MM.1S (cell line): ENCODE measurements around the gene MLANA.

Experiments
- DNase-seq: peaks from one replicate; pipeline ENCODE4 v3.0.0-alpha.2; 2015
- H2AFZ ChIP-seq: fragments of 300-600 bp; sonication (generic); 2 replicates; pipeline ENCODE4 v1.6.0; 2016; ENCODE audit warnings: antibody characterized with exemption, low read length
- H3F3A ChIP-seq: fragments of 300-600 bp; sonication (generic); 2 replicates; pipeline ENCODE4 v1.6.1; 2016; ENCODE audit warnings: mild to moderate bottlenecking, antibody characterized with exemption, low read length, moderate library complexity, mixed read lengths; ENCODE audit not compliant: insufficient read depth
- H3K27ac ChIP-seq: fragments of 300-600 bp; sonication (generic); 2 replicates; pipeline ENCODE4 v1.5.1; 2016; ENCODE audit warnings: mild to moderate bottlenecking, low read length
- H3K27me3 ChIP-seq: fragments of 300-600 bp; sonication (generic); replicated peaks from 2 replicates; pipeline ENCODE4 v1.6.0; 2016; ENCODE audit warnings: low read length; ENCODE audit not compliant: insufficient read depth
- H3K36me3 ChIP-seq: fragments of 300-600 bp; sonication (generic); replicated peaks from 2 replicates; pipeline ENCODE4 v1.6.1; 2016; ENCODE audit warnings: mild to moderate bottlenecking, low read length, mixed read lengths; ENCODE audit not compliant: insufficient read depth
- H3K4me1 ChIP-seq: fragments of 300-600 bp; sonication (generic); 2 replicates; pipeline ENCODE4 v1.6.1; 2016; ENCODE audit warnings: low read length, mixed read lengths
- H3K4me2 ChIP-seq: fragments of 300-600 bp; sonication (generic); 2 replicates; pipeline ENCODE4 v1.6.0; 2016; ENCODE audit warnings: low read depth, low read length
- H3K4me3 ChIP-seq: fragments of 300-600 bp; sonication (generic); 2 replicates; pipeline ENCODE4 v1.5.1; 2016; ENCODE audit warnings: low read length, mixed read lengths
- H3K79me2 ChIP-seq: fragments of 300-600 bp; sonication (generic); 2 replicates; pipeline ENCODE4 v1.6.1; 2016; ENCODE audit warnings: mixed run types, low read length, mixed read lengths
- H3K9ac ChIP-seq: fragments of 300-600 bp; sonication (generic); 2 replicates; pipeline ENCODE4 v1.6.1; 2016; ENCODE audit warnings: low read length, mixed read lengths
- H3K9me2 ChIP-seq: fragments of 300-600 bp; sonication (generic); replicated peaks from 2 replicates; pipeline ENCODE4 v1.6.1; 2016; ENCODE audit warnings: mild to moderate bottlenecking, low read length, mixed read lengths; ENCODE audit not compliant: insufficient read depth
- H3K9me3 ChIP-seq: fragments of 300-600 bp; sonication (generic); replicated peaks from 2 replicates; pipeline ENCODE4 v1.6.1; 2016; ENCODE audit warnings: mild to moderate bottlenecking, low read length, mixed read lengths; ENCODE audit not compliant: insufficient read depth
- H4K20me1 ChIP-seq: fragments of 300-600 bp; sonication (generic); 2 replicates; pipeline ENCODE4 v1.6.1; 2016; ENCODE audit warnings: mild to moderate bottlenecking, low read length, moderate library complexity, mixed read lengths; ENCODE audit not compliant: insufficient read depth
- CTCF ChIP-seq: fragments of 300-600 bp; sonication (generic); IDR thresholded peaks from 2 replicates; pipeline ENCODE4 v1.5.1; 2016; ENCODE audit warnings: antibody characterized with exemption, low read length, mixed read lengths
- EZH2 ChIP-seq: fragments of 300-600 bp; sonication (generic); optimal IDR thresholded peaks from 2 replicates; pipeline ENCODE3; 2017; ENCODE audit warnings: low read depth, mild to moderate bottlenecking, antibody characterized with exemption, low read length, mixed read lengths
- EZH2phosphoT487 ChIP-seq: fragments of 300-600 bp; sonication (generic); IDR thresholded peaks from 2 replicates; pipeline ENCODE4 v1.6.1; 2018; ENCODE audit warnings: antibody characterized with exemption, low read length

The MLANA gene

GRCh38 chr9:5870691-5871090, 20.0 kb upstream of the MLANA start:
- no peak overlapping the region for H3K27ac ChIP-seq
- H3K27me3 ChIP-seq: no peaks in the 10 kb centered on the region
- TF ChIP-seq EZH2: no peak
- no peak for TF ChIP-seq CTCF
- no peak for TF ChIP-seq EZH2phosphoT487
- H3K9me2 ChIP-seq: no peaks in the 10 kb centered on the region
- H3K79me2 ChIP-seq: no peaks in the 10 kb centered on the region
- H3K9me3 ChIP-seq: no peaks in the 10 kb centered on the region
- no peaks in the 10 kb centered on the region for H3K4me1 ChIP-seq
- H4K20me1 ChIP-seq: no peaks in the 10 kb centered on the region
- H3K4me3 ChIP-seq: no peak overlapping the region
- H2AFZ ChIP-seq: no peak overlapping the region
- no peaks in the 10 kb centered on the region for H3F3A ChIP-seq
- no peak overlapping the region for H3K4me2 ChIP-seq
- DNase-seq: no peak
- no peaks in the 10 kb centered on the region for H3K36me3 ChIP-seq
- no peak overlapping the region for H3K9ac ChIP-seq

- TF ChIP-seq EZH2 (no peak), EZH2phosphoT487 (no peak), CTCF (no peak)
Measured at GRCh38 chr9:5871785-5872184, 18.9 kb upstream of the MLANA start.

GRCh38 chr9:5872511-5872910, 18.2 kb upstream of the MLANA start:
- no peaks in the 10 kb centered on the region for H3F3A ChIP-seq
- H4K20me1 ChIP-seq: no peaks in the 10 kb centered on the region
- no peak overlapping the region for H3K9ac ChIP-seq
- DNase-seq: no peak
- H3K27ac ChIP-seq: no peak overlapping the region
- H3K9me2 ChIP-seq: no peaks in the 10 kb centered on the region
- no peak overlapping the region for H3K4me3 ChIP-seq
- H3K36me3 ChIP-seq: no peaks in the 10 kb centered on the region
- H3K79me2 ChIP-seq: no peaks in the 10 kb centered on the region
- H3K27me3 ChIP-seq: no peaks in the 10 kb centered on the region
- TF ChIP-seq CTCF: no peak
- no peak for TF ChIP-seq EZH2phosphoT487
- TF ChIP-seq EZH2: no peak
- no peak overlapping the region for H3K4me2 ChIP-seq
- no peaks in the 10 kb centered on the region for H3K9me3 ChIP-seq
- no peaks in the 10 kb centered on the region for H3K4me1 ChIP-seq
- no peak overlapping the region for H2AFZ ChIP-seq

More at GRCh38 chr9:5871785-5872184, 18.9 kb upstream of the MLANA start:
- no peaks in the 10 kb centered on the region for H4K20me1 ChIP-seq
- H3K4me2 ChIP-seq: no peak overlapping the region
- H3K9ac ChIP-seq: no peak overlapping the region
- no peaks in the 10 kb centered on the region for H3K36me3 ChIP-seq
- no peaks in the 10 kb centered on the region for H3K79me2 ChIP-seq
- no peaks in the 10 kb centered on the region for H3K27me3 ChIP-seq
- no peak for DNase-seq
- H2AFZ ChIP-seq: no peak overlapping the region
- H3K9me2 ChIP-seq: no peaks in the 10 kb centered on the region
- H3K4me3 ChIP-seq: no peak overlapping the region
- H3K9me3 ChIP-seq: no peaks in the 10 kb centered on the region
- no peak overlapping the region for H3K27ac ChIP-seq
- no peaks in the 10 kb centered on the region for H3F3A ChIP-seq
- H3K4me1 ChIP-seq: no peaks in the 10 kb centered on the region
